Brain microvascular endothelial cell (primary cell): ENCODE measurements around the gene GPANK1.
A peak's percentile ranks its signal among the peaks of the same experiment; 100 is the strongest.

Experiments
- DNase-seq: peaks from one replicate; pipeline ENCODE4 v3.0.0-alpha.2; 2020
- H3K27ac ChIP-seq: fragments of 250-450 bp; sonication (Bioruptor Pico); 2 replicates; pipeline ENCODE4 v1.5.1; 2020; ENCODE audit warnings: mild to moderate bottlenecking, moderate library complexity
- H3K27me3 ChIP-seq: fragments of 250-450 bp; sonication (Bioruptor Pico); replicated peaks from 2 replicates; pipeline ENCODE4 v1.5.1; 2020; ENCODE audit warnings: mild to moderate bottlenecking
- H3K36me3 ChIP-seq: fragments of 250-450 bp; sonication (Bioruptor Pico); replicated peaks from 2 replicates; pipeline ENCODE4 v1.5.1; 2020; ENCODE audit warnings: mild to moderate bottlenecking
- H3K4me3 ChIP-seq: 2 replicates; pipeline ENCODE4 v1.5.1; 2011; ENCODE audit warnings: low read depth, mild to moderate bottlenecking, control low read depth, low read length, moderate library complexity
- in situ Hi-C: cut with HindIII; loops from 2 replicates; pipeline ENCODE4 v1.10.0; 2017; ENCODE audit warnings: low sequenced_read_pairs, low pct_ligation_motif_present
- TF ChIP-seq, protein P1 (sequence below): IDR thresholded peaks from 2 replicates; pipeline ENCODE4 v1.5.1; 2011; ENCODE audit warnings: low read depth, mild to moderate bottlenecking, moderate library complexity, low read length, control low read depth, inconsistent platforms; ENCODE audit errors: missing control alignments

Gene GPANK1

DNA sequence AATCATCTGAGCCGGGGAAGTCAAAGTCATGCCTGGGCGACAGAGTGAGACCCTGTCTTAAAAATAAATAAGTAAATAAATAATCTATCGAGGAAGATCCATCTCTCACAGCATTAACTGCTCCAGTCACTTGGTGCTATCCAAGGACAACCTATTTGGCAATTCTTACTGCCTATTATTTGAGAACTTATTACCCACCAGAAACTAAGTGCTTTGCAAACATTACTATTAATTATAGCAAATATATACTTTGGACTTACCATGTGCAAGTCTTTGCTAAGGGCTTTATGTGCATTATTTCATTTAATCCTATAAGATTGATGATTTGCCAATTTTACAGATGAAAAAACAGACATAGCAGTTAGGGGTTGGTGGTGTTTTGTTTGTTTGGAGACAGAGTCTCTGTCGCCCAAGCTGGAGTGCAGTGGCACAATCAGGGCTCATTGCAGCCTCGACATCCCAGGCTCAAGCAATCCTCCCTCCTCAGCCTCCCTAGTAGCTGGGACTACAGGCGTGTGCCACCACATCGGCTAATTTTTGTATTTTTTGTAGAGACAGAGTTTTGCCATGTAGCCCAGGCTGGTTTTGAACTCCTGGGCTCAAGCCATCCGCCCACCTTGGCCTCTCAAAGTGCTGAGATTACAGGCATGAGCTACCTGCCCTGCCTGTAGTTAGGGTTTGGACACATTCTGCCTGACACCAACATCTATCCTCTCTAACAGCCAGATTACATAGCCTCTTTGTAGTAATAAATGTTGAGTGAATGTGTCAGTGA lies 10.0 kb downstream of the GPANK1 start:
- in situ Hi-C loops, result no loop called here
- DNase-seq, result no peak
- Histone ChIP-seq H3K4me3 (no peak overlapping the region), H3K36me3 (peaks cover 2% of the 10 kb centered on the region), H3K27ac (no peak overlapping the region), H3K27me3 (no peaks in the 10 kb centered on the region)
- TF ChIP-seq, protein P1, sequence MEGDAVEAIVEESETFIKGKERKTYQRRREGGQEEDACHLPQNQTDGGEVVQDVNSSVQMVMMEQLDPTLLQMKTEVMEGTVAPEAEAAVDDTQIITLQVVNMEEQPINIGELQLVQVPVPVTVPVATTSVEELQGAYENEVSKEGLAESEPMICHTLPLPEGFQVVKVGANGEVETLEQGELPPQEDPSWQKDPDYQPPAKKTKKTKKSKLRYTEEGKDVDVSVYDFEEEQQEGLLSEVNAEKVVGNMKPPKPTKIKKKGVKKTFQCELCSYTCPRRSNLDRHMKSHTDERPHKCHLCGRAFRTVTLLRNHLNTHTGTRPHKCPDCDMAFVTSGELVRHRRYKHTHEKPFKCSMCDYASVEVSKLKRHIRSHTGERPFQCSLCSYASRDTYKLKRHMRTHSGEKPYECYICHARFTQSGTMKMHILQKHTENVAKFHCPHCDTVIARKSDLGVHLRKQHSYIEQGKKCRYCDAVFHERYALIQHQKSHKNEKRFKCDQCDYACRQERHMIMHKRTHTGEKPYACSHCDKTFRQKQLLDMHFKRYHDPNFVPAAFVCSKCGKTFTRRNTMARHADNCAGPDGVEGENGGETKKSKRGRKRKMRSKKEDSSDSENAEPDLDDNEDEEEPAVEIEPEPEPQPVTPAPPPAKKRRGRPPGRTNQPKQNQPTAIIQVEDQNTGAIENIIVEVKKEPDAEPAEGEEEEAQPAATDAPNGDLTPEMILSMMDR, result no peak

DNA sequence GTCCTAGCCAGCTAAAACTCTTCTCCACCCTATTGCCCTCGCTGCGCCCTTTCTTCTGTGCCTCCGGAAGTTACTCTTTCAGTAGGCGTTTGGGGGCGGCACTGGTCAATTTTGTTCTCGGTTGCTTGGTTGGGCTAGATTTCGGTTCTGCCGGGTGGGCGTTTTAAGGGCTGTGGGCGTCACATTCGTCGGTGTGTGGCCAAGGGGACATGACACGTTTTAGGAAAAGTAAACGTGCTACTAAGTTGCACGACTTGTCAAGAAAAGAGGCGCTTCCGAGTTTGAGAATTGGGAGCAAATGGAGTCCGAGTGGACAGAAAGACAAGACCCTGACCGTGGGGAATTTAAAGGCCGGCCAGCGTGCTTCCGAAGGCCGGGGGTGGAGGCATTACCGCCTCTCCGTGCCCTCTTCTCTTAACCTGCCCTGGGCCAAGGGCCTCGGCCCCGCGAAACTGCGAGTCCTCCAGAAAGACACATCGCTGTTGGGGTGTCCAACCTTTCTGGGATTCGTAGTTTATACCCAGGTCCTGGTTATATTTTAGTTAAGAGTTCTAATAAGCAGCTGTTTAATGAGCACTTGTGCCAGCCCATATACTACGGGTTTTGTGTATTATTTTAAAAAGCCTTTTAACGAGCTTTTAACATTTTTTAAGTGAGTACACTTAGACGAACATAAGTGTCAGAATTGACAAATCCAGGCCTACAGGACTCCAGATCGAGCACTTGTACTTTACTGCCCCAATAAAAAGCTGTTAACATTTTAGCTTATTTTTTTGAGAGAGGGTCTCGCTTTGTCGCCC lies 11.7 kb downstream of the GPANK1 start:
- Histone ChIP-seq H3K27ac (peak overlapping the region; percentile 98), H3K36me3 (peaks cover 18% of the 10 kb centered on the region), H3K27me3 (no peaks in the 10 kb centered on the region), H3K4me3 (peak overlapping the region; percentile 87)
- TF ChIP-seq, protein P1, result no peak
- no peak for DNase-seq
- in situ Hi-C loops, result no loop called here

DNA sequence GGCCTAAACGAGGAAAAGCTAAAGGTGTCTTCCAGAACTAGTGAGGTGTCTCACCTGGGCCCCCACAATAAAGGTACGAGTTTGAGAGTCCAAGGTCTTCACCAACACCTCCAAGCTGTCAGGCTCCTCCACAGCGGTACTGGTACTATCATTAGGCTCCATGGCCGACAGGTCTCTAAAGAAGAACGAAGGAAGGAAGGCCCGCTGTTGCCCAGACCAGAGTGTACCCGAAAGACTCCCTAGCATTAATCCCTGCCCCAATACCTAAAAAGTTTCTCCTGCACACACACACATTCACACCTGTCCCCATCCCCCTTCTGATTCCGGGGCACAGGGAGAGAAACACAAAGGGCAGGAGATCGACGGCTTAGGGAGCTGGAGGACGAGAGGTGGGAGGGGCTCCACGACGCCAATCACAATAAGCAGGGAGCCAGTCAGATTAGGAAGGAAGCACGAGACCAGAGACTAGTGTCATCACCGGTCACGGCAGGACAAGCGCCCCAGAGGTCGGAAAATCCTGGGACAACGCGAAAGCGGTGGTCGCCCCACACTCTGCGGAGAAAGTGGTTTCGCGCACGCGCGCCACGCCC lies 13.1 kb downstream of the GPANK1 start:
- Histone ChIP-seq H3K36me3 (peaks cover 28% of the 10 kb centered on the region), H3K27me3 (no peaks in the 10 kb centered on the region), H3K4me3 (peak overlapping the region; percentile 87), H3K27ac (peak overlapping the region; percentile 98)
- TF ChIP-seq, protein P1, result no peak
- DNase-seq, result peak; percentile 79
- in situ Hi-C loops, result no loop called here

DNA sequence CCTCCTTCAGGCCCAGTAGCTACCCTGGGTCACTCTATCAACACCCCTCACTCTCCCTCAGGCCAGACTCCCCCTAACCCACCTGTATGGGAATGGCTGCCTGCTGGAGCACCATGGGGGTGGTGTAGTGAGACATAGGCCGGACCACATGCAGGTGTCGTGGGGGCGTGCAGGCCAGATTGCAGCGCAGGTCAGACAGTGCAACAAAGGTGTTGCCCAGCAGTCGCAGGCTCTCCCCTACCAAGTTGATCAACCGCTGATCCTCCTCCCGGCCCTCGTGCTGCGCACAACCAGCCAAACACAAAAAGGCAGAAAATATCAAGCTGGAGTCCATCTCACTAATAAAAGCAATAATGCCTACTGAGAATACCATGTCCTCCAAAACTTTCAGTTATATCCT lies 19.5 kb downstream of the GPANK1 start:
- Histone ChIP-seq H3K27me3 (no peaks in the 10 kb centered on the region), H3K27ac (no peak overlapping the region), H3K4me3 (no peak overlapping the region), H3K36me3 (peaks cover 78% of the 10 kb centered on the region)
- TF ChIP-seq, protein P1, result no peak
- no peak for DNase-seq
- in situ Hi-C loops, result no loop called here

DNA sequence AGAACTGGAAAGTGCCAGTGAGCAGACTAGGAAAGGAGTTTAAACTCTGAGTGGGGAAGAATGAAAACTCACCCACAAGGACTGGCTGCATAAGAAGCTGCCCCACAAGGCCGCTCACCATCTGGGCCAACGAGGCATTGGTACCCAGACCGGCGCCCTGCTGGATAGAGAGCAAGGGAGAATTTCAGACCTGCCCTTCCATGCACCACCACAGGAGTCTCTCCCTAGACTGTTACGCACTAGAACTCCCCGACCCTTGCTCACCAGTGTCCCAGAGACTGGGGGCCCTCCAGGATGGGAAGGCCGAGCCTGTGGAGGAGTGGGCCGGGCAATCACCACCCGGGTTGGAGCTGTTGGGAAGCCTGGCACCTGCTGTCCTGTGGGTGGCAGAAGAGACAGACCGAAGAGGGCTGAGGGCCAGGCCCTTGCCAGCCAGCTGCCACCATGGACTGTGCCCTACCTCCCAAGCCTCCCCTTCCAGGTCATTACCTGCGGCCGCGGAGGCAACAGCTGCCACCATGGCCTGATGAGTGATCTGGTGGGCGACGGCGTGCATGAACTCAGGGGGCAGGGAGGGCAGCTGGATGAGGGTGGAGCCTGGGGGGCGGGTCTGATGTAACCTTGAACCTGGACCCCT lies 20.9 kb downstream of the GPANK1 start:
- no peak overlapping the region for H3K27ac ChIP-seq
- in situ Hi-C loops, result no loop called here
- DNase-seq, result no peak
- TF ChIP-seq, protein P1, result no peak
- H3K4me3 ChIP-seq, result no peak overlapping the region
- peaks cover 81% of the 10 kb centered on the region for H3K36me3 ChIP-seq
- no peaks in the 10 kb centered on the region for H3K27me3 ChIP-seq
